Measurements from ENCODE around the gene LGALSL. TPM values are rescaled to one million over a fixed set of nuclear protein-coding genes. Genes with fewer than 3 reads are reported as not detected.

LGALSL gene
- total RNA-seq, 2 donors from 2014 or later, result 12.8 to 36.7 TPM

- no peaks in the 10 kb centered on the region for H3K36me3 ChIP-seq
- no peaks in the 10 kb centered on the region for H3K4me1 ChIP-seq (replicated peaks)
- H3K4me3 ChIP-seq, result no peak overlapping the region
- H3K27me3 ChIP-seq (replicated peaks; ENCODE audit: insufficient read depth), result no peaks in the 10 kb centered on the region
- intact Hi-C loops (cut with DNase I), result loop anchor here (1.0 kb wide), 1 partner anchor 155 kb away; no protein-coding TSS in a partner anchor
- DNase-seq (ENCODE audit: low spot score), result no peak
- H3K27ac ChIP-seq, result peak overlapping the region in 1 of 2 donors; percentile 12
- TF ChIP-seq POLR2A (IDR thresholded peaks at IDR 0.05) (no peak), POLR2AphosphoS5 (IDR thresholded peaks at IDR 0.05) (no peak), CTCF (IDR thresholded peaks at IDR 0.05) (no peak)
- H3K9me3 ChIP-seq, result no peaks in the 10 kb centered on the region
- 55% methylated on average over 10 of the region's 10 CpGs for WGBS
Measured at GRCh38 chr2:64487256-64488049, 33.5 kb downstream of the LGALSL start.

- intact Hi-C loops (cut with DNase I), result loop anchor here (1.0 kb wide), 1 partner anchor 156 kb away; no protein-coding TSS in a partner anchor
- WGBS, result 54% methylated on average over 20 of the region's 20 CpGs
Measured at GRCh38 chr2:64488050-64488974, 34.4 kb downstream of the LGALSL start.

GRCh38 chr2:64489081-64489751 is 35.3 kb downstream of the LGALSL start:
- no peak for TF ChIP-seq CTCF (IDR thresholded peaks at IDR 0.05)
- TF ChIP-seq POLR2AphosphoS5 (IDR thresholded peaks at IDR 0.05), result no peak
- no peak for TF ChIP-seq POLR2A (IDR thresholded peaks at IDR 0.05)
- DNase-seq (ENCODE audit: low spot score), result no peak
- Histone ChIP-seq H3K4me1 (replicated peaks) (no peaks in the 10 kb centered on the region), H3K27ac (no peak overlapping the region), H3K27me3 (replicated peaks; ENCODE audit: insufficient read depth) (no peaks in the 10 kb centered on the region), H3K9me3 (no peaks in the 10 kb centered on the region), H3K4me3 (no peak overlapping the region), H3K36me3 (no peaks in the 10 kb centered on the region)
- intact Hi-C loops (cut with DNase I), result no loop called here
- 73% methylated on average over 5 of the region's 5 CpGs for WGBS

More at GRCh38 chr2:64488050-64488974, 34.4 kb downstream of the LGALSL start:
- TF ChIP-seq POLR2AphosphoS5 (IDR thresholded peaks at IDR 0.05) (peak; percentile 43), POLR2A (IDR thresholded peaks at IDR 0.05) (no peak), CTCF (IDR thresholded peaks at IDR 0.05) (peak; percentile 86 to 95 (median 90))
- peak; percentile 42 for DNase-seq (ENCODE audit: low spot score)
- Histone ChIP-seq H3K27ac (peak overlapping the region; percentile 9 to 54), H3K27me3 (replicated peaks; ENCODE audit: insufficient read depth) (no peaks in the 10 kb centered on the region), H3K4me3 (no peak overlapping the region), H3K36me3 (no peaks in the 10 kb centered on the region), H3K4me1 (replicated peaks) (no peaks in the 10 kb centered on the region), H3K9me3 (no peaks in the 10 kb centered on the region)

- 38% methylated on average over 4 of the region's 4 CpGs for WGBS
- Histone ChIP-seq H3K36me3 (no peaks in the 10 kb centered on the region), H3K9me3 (no peaks in the 10 kb centered on the region), H3K4me3 (no peak overlapping the region), H3K27me3 (replicated peaks; ENCODE audit: insufficient read depth) (no peaks in the 10 kb centered on the region), H3K4me1 (replicated peaks) (peaks cover 3% of the 10 kb centered on the region), H3K27ac (no peak overlapping the region)
- DNase-seq (ENCODE audit: low spot score), result no peak
- intact Hi-C loops (cut with DNase I), result no loop called here
- TF ChIP-seq POLR2A (IDR thresholded peaks at IDR 0.05) (no peak), POLR2AphosphoS5 (IDR thresholded peaks at IDR 0.05) (peak; percentile 25)
Measured at GRCh38 chr2:64491426-64491825, 37.5 kb downstream of the LGALSL start.

- DNase-seq (ENCODE audit: low spot score), result no peak
- TF ChIP-seq CTCF (IDR thresholded peaks at IDR 0.05) (no peak), POLR2AphosphoS5 (IDR thresholded peaks at IDR 0.05) (no peak), POLR2A (IDR thresholded peaks at IDR 0.05) (no peak)
- 84% methylated on average over 3 of the region's 3 CpGs for WGBS
- Histone ChIP-seq H3K9me3 (no peaks in the 10 kb centered on the region), H3K27ac (no peak overlapping the region), H3K27me3 (replicated peaks; ENCODE audit: insufficient read depth) (no peaks in the 10 kb centered on the region), H3K4me3 (no peak overlapping the region), H3K4me1 (replicated peaks) (peaks cover 3% of the 10 kb centered on the region), H3K36me3 (no peaks in the 10 kb centered on the region)
- intact Hi-C loops (cut with DNase I), result no loop called here
Measured at GRCh38 chr2:64492272-64492671, 38.3 kb downstream of the LGALSL start.
